Measurements from ENCODE around the gene RABGAP1L.
"Not testable (repeated sequence)": the region's sequence is repeated elsewhere in the genome, so short reads cannot be mapped to it uniquely, and the experiment has no call there.

The RABGAP1L gene

DNA sequence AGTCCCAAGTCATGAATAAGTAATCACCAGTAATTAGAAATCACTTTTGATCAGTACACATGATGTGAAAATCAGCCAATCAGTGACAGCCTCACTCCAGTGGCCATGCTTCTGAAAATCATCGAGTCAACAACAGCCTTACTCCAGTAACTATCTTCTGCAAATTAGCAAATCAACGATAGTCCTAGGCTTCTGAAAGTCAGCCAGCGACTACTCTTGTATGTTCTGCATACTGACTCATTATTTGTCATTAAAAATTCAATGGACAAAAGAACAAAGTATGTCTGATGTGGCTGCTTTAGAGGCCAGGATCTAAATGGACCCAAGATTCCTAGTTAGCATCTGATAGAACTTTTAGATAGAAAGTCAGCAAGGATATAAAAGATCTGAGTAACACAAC is 391.0 kb downstream of the RABGAP1L start:
- H3K4me3 ChIP-seq (ENCODE audit: low read depth, low read length): no peak overlapping the region
- TF ChIP-seq, protein P1, sequence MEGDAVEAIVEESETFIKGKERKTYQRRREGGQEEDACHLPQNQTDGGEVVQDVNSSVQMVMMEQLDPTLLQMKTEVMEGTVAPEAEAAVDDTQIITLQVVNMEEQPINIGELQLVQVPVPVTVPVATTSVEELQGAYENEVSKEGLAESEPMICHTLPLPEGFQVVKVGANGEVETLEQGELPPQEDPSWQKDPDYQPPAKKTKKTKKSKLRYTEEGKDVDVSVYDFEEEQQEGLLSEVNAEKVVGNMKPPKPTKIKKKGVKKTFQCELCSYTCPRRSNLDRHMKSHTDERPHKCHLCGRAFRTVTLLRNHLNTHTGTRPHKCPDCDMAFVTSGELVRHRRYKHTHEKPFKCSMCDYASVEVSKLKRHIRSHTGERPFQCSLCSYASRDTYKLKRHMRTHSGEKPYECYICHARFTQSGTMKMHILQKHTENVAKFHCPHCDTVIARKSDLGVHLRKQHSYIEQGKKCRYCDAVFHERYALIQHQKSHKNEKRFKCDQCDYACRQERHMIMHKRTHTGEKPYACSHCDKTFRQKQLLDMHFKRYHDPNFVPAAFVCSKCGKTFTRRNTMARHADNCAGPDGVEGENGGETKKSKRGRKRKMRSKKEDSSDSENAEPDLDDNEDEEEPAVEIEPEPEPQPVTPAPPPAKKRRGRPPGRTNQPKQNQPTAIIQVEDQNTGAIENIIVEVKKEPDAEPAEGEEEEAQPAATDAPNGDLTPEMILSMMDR (IDR thresholded peaks at IDR 0.05; ENCODE audit: low read depth, low read length, missing control alignments): no peak
- no peak for DNase-seq (ENCODE audit: low read depth)

DNA sequence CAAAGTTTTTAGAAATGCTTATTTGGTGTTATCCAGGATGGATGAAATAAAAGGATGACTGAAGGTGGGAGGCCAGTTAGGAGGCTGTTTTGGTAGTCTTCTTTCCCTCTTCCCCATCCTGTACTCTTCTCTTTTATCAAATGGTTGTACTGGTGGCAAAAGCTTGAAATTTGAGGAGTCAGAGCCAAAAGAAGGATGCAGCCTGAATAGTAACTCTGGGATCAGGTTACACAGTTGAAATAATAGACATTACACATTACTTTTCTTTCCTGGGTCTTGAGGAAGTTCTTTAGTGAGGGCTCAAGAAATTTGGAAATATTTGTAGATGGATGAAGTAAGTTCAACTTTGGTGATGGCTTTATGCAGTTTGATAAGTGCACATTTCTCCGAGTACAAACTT is 397.1 kb downstream of the RABGAP1L start:
- DNase-seq (ENCODE audit: low read depth): no peak
- TF ChIP-seq, protein P1 (IDR thresholded peaks at IDR 0.05; ENCODE audit: low read depth, low read length, missing control alignments): no peak
- H3K4me3 ChIP-seq (ENCODE audit: low read depth, low read length): no peak overlapping the region

DNA sequence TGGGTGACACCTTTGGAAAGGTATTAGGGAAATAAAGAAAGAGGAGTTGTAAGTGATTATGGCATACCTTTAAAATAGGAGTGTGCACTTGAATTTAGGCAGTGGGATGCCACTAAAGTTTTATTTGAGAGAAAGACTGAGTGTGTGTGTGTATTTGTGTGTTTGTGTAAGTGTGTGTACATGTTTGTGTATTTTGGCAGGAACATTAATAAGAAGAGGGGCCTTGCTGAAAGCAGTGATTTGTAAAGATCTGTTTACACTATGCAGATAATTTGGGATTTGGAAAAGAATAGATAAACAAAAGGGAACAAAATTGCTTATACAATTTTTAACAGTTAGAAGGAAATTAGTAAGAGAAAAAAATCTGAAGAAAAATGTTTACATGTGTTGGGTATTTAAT is 409.2 kb downstream of the RABGAP1L start:
- TF ChIP-seq, protein P1 (IDR thresholded peaks at IDR 0.05; ENCODE audit: low read depth, low read length, missing control alignments): no peak
- no peak for DNase-seq (ENCODE audit: low read depth)
- H3K4me3 ChIP-seq (ENCODE audit: low read depth, low read length): no peak overlapping the region

DNA sequence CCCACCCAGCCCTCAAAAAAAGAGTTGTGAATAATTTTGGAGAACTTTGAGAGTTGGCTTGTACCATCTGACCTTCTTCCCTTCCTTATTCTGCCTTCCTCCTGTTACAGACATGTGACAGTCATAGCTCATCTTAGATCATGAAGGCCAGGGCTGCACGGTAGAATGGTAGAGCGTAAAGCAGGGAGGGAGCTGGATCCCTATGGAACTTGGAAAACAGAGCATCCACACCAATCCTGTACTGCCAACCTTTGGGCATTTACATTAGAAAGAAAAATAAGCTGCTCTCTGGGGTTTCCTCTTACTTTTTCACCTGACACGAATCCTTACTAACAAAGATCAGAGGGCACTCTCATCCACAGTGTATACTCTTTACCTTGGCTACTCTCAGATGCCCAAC is 409.9 kb downstream of the RABGAP1L start:
- no peak overlapping the region for H3K4me3 ChIP-seq (ENCODE audit: low read depth, low read length)
- no peak for DNase-seq (ENCODE audit: low read depth)
- TF ChIP-seq, protein P1 (IDR thresholded peaks at IDR 0.05; ENCODE audit: low read depth, low read length, missing control alignments): no peak

DNA sequence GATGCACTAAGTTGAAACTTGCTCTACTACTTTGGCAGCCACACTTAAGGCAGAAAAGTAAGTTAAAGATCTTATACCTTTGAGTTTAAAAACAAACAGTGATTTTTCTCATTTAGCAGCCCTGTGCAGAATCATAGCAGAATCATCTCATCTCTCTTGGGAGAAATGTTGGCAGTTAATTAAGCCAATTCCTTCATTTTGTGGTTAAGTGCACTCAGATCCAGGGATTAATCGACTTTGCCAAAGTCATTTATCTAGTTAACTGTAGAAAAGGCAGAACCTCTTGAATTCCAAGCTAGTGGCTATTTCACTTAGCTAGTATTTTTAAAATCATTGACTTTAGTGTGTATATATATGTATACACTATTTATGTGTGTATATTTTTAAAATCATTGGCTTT is 413.5 kb downstream of the RABGAP1L start:
- H3K4me3 ChIP-seq (ENCODE audit: low read depth, low read length): no peak overlapping the region
- TF ChIP-seq, protein P1 (IDR thresholded peaks at IDR 0.05; ENCODE audit: low read depth, low read length, missing control alignments): no peak
- no peak for DNase-seq (ENCODE audit: low read depth)

DNA sequence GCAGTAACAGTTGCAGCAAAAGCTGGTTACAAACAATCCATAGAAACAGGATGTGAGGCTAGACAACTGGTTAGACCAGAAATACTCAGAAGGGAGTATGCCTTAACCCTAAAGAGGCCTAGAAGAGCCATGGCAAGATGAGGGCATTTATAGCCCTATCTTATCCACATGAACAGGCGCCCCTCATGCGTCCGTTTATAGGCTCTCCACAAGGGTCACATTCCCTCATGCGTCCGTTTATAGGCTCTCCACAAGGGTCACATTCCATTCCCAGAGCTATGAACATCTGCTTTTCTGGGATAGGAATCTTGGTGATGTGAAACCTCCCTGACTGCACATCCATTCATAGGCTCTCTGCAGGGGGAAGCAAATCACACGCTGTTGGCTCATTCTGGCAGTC is 416.8 kb downstream of the RABGAP1L start:
- not testable (repeated sequence) for DNase-seq (ENCODE audit: low read depth); H3K4me3 ChIP-seq (ENCODE audit: low read depth, low read length)

DNA sequence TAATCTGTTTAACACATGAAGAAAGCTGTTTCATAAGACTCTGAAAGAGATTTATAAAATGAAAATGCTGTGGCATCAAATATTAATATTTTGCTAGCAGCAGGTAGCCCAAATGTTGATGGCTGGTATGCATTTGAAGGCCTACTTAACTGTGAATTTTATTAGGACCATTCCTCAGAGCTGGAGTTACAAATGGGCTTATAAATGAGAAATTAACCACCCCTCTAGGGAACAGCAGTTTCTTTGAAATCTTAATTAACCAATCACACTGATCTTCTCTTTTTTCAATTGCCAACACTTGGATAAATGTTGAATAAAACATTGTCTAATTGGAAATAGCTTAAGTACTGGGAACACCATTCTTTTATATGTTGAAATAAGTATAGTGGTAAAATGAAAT is 418.4 kb downstream of the RABGAP1L start:
- no peak overlapping the region for H3K4me3 ChIP-seq (ENCODE audit: low read depth, low read length)
- DNase-seq (ENCODE audit: low read depth): no peak
- TF ChIP-seq, protein P1 (IDR thresholded peaks at IDR 0.05; ENCODE audit: low read depth, low read length, missing control alignments): no peak

DNA sequence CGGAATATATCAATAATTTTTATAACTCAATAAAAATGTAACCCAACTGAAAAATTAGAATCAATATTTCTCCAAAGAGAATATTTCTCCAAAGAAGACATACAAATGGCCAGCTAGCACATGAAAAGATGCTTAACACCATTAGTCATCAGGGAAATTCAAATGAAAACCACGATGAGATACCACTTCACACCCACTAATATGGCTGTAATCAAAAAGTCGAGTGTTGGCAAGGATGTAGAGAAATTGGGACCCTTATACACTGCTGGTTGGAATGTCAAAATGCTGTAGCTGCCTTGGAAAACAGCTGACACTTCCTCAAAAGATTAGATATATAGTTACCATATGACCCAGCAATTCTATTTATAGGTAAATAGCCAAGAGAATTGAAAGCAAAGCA is 421.5 kb downstream of the RABGAP1L start:
- H3K4me3 ChIP-seq (ENCODE audit: low read depth, low read length): no peak overlapping the region
- DNase-seq (ENCODE audit: low read depth): no peak
- TF ChIP-seq, protein P1 (IDR thresholded peaks at IDR 0.05; ENCODE audit: low read depth, low read length, missing control alignments): no peak

Data from GM12864 (cell line).